CD4-positive, alpha-beta T cell (primary cell): Measurements from ENCODE around the gene CLEC16A. TPM values are rescaled to one million over a fixed set of nuclear protein-coding genes. Genes with fewer than 3 reads are reported as not detected.

Experiments
- ATAC-seq: fragments of 200-7000 bp; cut with Tn5 transposase; one replicate; pipeline ENCODE4 v1.10.0; 2022; ENCODE audit warnings: mild to moderate bottlenecking; ENCODE audit not compliant: poor library complexity
- CTCF ChIA-PET: fragments of 350-600 bp; sonication (Branson Sonifier 250); formaldehyde crosslinking; loops from one replicate; lab custom pipeline; 2021; ENCODE audit warnings: antibody characterized with exemption, inconsistent platforms; lab: Charles Lee
- POLR2A ChIA-PET: fragments of 350-600 bp; sonication (Branson Sonifier 250); formaldehyde crosslinking; loops from one replicate; lab custom pipeline; 2021; ENCODE audit warnings: antibody characterized with exemption, inconsistent platforms; lab: Charles Lee
- DNase-seq, 14 experiments: peaks; one replicate each; pipeline ENCODE4 v3.0.0-alpha.2; 2013 to 2020; ENCODE audit warnings: mixed read lengths in 2 of 14
- H3K27ac ChIP-seq, 2 donors: one replicate each; pipeline versions ENCODE4 v1.5.1 to v1.7.0; 2013; ENCODE audit warnings: low read length in 2 of 2, low read depth in 1 of 2, mild to moderate bottlenecking in 1 of 2
- H3K27me3 ChIP-seq, 2 experiments: 1 replicate in 1 of 2; 2 replicates in 1 of 2; pipeline versions ENCODE4 v1.6.1 to v1.7.0; 2013; ENCODE audit warnings: low read length in 2 of 2, control low read depth in 1 of 2, mild to moderate bottlenecking in 1 of 2, moderate library complexity in 1 of 2; ENCODE audit not compliant: insufficient read depth in 2 of 2, control insufficient read depth in 1 of 2
- H3K36me3 ChIP-seq: one replicate; pipeline ENCODE4 v1.6.1; 2013; ENCODE audit warnings: low read length, control low read depth; ENCODE audit not compliant: insufficient read depth
- H3K4me1 ChIP-seq: one replicate; pipeline ENCODE4 v1.6.1; 2013; ENCODE audit warnings: low read length, control low read depth; ENCODE audit not compliant: insufficient read depth
- H3K4me3 ChIP-seq: one replicate; pipeline ENCODE4 v1.5.1; 2013; ENCODE audit warnings: mild to moderate bottlenecking, low read length, moderate library complexity
- H3K9me3 ChIP-seq, 2 experiments: 1 replicate in 1 of 2; 2 replicates in 1 of 2; pipeline versions ENCODE4 v1.6.1 to v1.7.0; 2013; ENCODE audit warnings: low read length in 2 of 2, mild to moderate bottlenecking in 2 of 2, control low read depth in 1 of 2, moderate library complexity in 1 of 2; ENCODE audit not compliant: control insufficient read depth in 1 of 2, insufficient read depth in 1 of 2
- H3K27ac Mint-ChIP-seq: one replicate; pipeline ENCODE4 v1.8.0; 2020; ENCODE audit warnings: mixed read lengths
- H3K27me3 Mint-ChIP-seq: one replicate; pipeline ENCODE4 v1.8.0; 2021; ENCODE audit warnings: mixed read lengths
- H3K36me3 Mint-ChIP-seq: one replicate; pipeline ENCODE4 v1.8.0; 2021; ENCODE audit warnings: low read depth, mixed read lengths
- H3K4me1 Mint-ChIP-seq: one replicate; pipeline ENCODE4 v1.8.0; 2021; ENCODE audit warnings: low read depth, mixed read lengths
- H3K4me3 Mint-ChIP-seq: one replicate; pipeline ENCODE4 v1.8.0; 2020; ENCODE audit warnings: mild to moderate bottlenecking, mixed read lengths
- H3K9me3 Mint-ChIP-seq: one replicate; pipeline ENCODE4 v1.8.0; 2020; ENCODE audit warnings: mixed read lengths
- intact Hi-C, 2 experiments: fragments of 100-400 bp; cut with DNase I in 1 of 2; cut with micrococcal nuclease in 1 of 2; formaldehyde crosslinking; loops; one replicate each; pipeline versions ENCODE4 v1.15.1 to v1.9.0; 2023 to 2025; cut with DNase I, micrococcal nuclease
- total RNA-seq, 174 experiments: library from RNA in 2 of 174; stranded (reverse) in 2 of 174; gene quantifications; one replicate each; pipeline ENCODE4 v1.2.3 and lab custom pipeline; 2021 to 2026
- TF ChIP-seq, protein P1 (sequence below): fragments of 200-600 bp; IDR thresholded peaks from one replicate; pipeline ENCODE4 v1.8.0; 2022; ENCODE audit warnings: antibody characterized with exemption, mild to moderate bottlenecking

Gene CLEC16A
- total RNA-seq, 2 experiments from 2014 or later, result 21.7 to 22.7 TPM

DNA sequence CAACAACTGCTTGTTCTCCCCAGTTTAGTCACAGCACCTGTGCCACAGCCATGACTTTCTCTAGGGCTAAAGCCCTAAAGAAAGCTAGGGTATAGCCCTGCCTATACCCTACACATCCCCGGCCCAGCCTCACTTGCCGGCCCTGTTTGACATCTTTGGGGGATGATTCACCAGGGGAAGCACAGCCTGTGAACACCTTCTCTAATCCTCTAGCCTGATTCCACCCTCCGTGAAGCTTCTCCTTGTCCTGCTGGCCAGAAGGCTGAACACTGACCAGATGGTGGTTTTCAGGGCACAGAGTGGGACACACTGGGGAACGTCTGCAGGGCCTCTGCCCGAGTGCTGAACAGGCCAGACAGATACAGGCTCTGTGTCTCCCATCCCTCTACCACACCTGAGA, 6.0 kb downstream of the CLEC16A start:
- H3K36me3 Mint-ChIP-seq, result no peaks in the 10 kb centered on the region
- intact Hi-C loops, result loop anchor here in 1 of 2 experiments (5.0 kb wide), 1 partner anchor 1117 kb away; no protein-coding TSS in a partner anchor
- Histone ChIP-seq H3K9me3 (no peaks in the 10 kb centered on the region), H3K4me1 (peaks cover 48% of the 10 kb centered on the region), H3K27me3 (no peaks in the 10 kb centered on the region), H3K36me3 (peaks cover 3% of the 10 kb centered on the region), H3K27ac (no peak overlapping the region), H3K4me3 (no peak overlapping the region)
- POLR2A ChIA-PET, result interaction anchor here (4.3 kb wide), 1 partner anchor 305 kb away, joined by 19 read pairs; the partner anchor contains the start of gene SOCS1
- CTCF ChIA-PET, result interaction anchor here (1.3 kb wide), 1 partner anchor 14 kb away, joined by 3 read pairs; no protein-coding TSS in a partner anchor
- H3K9me3 Mint-ChIP-seq, result no peaks in the 10 kb centered on the region
- peaks cover 69% of the 10 kb centered on the region for H3K4me1 Mint-ChIP-seq
- no peak overlapping the region for H3K27ac Mint-ChIP-seq
- ATAC-seq, result no peak
- TF ChIP-seq, protein P1, sequence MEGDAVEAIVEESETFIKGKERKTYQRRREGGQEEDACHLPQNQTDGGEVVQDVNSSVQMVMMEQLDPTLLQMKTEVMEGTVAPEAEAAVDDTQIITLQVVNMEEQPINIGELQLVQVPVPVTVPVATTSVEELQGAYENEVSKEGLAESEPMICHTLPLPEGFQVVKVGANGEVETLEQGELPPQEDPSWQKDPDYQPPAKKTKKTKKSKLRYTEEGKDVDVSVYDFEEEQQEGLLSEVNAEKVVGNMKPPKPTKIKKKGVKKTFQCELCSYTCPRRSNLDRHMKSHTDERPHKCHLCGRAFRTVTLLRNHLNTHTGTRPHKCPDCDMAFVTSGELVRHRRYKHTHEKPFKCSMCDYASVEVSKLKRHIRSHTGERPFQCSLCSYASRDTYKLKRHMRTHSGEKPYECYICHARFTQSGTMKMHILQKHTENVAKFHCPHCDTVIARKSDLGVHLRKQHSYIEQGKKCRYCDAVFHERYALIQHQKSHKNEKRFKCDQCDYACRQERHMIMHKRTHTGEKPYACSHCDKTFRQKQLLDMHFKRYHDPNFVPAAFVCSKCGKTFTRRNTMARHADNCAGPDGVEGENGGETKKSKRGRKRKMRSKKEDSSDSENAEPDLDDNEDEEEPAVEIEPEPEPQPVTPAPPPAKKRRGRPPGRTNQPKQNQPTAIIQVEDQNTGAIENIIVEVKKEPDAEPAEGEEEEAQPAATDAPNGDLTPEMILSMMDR, result no peak
- no peaks in the 10 kb centered on the region for H3K27me3 Mint-ChIP-seq
- DNase-seq, result no peak
- H3K4me3 Mint-ChIP-seq, result no peak overlapping the region

- ATAC-seq (no peak), DNase-seq (no peak)
- Histone ChIP-seq H3K4me1 (peaks cover 42% of the 10 kb centered on the region), H3K36me3 (peaks cover 3% of the 10 kb centered on the region), H3K27ac (no peak overlapping the region), H3K27me3 (no peaks in the 10 kb centered on the region), H3K9me3 (no peaks in the 10 kb centered on the region), H3K4me3 (no peak overlapping the region)
- H3K9me3 Mint-ChIP-seq, result no peaks in the 10 kb centered on the region
- no peaks in the 10 kb centered on the region for H3K27me3 Mint-ChIP-seq
- ChIA-PET CTCF (interaction anchor here (1.0 kb wide), 1 partner anchor 305 kb away, joined by 4 read pairs; the partner anchor contains the start of gene SOCS1), POLR2A (no interaction called here)
- peaks cover 68% of the 10 kb centered on the region for H3K4me1 Mint-ChIP-seq
- TF ChIP-seq, protein P1, result no peak
- no peak overlapping the region for H3K4me3 Mint-ChIP-seq
- intact Hi-C loops, result loop anchor here in 1 of 2 experiments (5.0 kb wide), 1 partner anchor 1116 kb away; no protein-coding TSS in a partner anchor
- H3K27ac Mint-ChIP-seq, result no peak overlapping the region
- H3K36me3 Mint-ChIP-seq, result no peaks in the 10 kb centered on the region
These were observed 6.7 kb downstream of the CLEC16A start for GRCh38 chr16:10951026-10951425.

- no peaks in the 10 kb centered on the region for H3K27me3 ChIP-seq
- ATAC-seq (no peak), DNase-seq (no peak)
- no peaks in the 10 kb centered on the region for H3K27me3 Mint-ChIP-seq
- peaks cover 13% of the 10 kb centered on the region for H3K36me3 ChIP-seq
- CTCF ChIA-PET, result interaction anchor here (1.5 kb wide), 1 partner anchor 10 kb away, joined by 13 read pairs; no protein-coding TSS in a partner anchor
- no peak overlapping the region for H3K4me3 ChIP-seq
- H3K27ac ChIP-seq, result no peak overlapping the region
- intact Hi-C loops, result loop anchor here (2.0 to 5.0 kb wide), 2 partner anchors 760 to 1112 kb away; no protein-coding TSS in a partner anchor
- H3K4me1 Mint-ChIP-seq, result peaks cover 56% of the 10 kb centered on the region
- no peaks in the 10 kb centered on the region for H3K9me3 ChIP-seq
- H3K27ac Mint-ChIP-seq, result no peak overlapping the region
- H3K4me3 Mint-ChIP-seq, result no peak overlapping the region
- TF ChIP-seq, protein P1, result no peak
- POLR2A ChIA-PET, result interaction anchor here (1.6 kb wide), 1 partner anchor 270 kb away, joined by 3 read pairs; no protein-coding TSS in a partner anchor
- peaks cover 20% of the 10 kb centered on the region for H3K36me3 Mint-ChIP-seq
- peaks cover 17% of the 10 kb centered on the region for H3K4me1 ChIP-seq
- no peaks in the 10 kb centered on the region for H3K9me3 Mint-ChIP-seq
These were observed 10.5 kb downstream of the CLEC16A start for GRCh38 chr16:10954903-10955302.
